BJ (cell line): ENCODE results near the gene DMXL2. TPM values are rescaled to one million over a fixed set of nuclear protein-coding genes. Genes with fewer than 3 reads are reported as not detected.
"Not testable (repeated sequence)": the region's sequence is repeated elsewhere in the genome, so short reads cannot be mapped to it uniquely, and the experiment has no call there.

Source experiments
- CTCF ChIA-PET: fragments of 350-600 bp; formaldehyde crosslinking; extraction: SDS; loops from one replicate; lab custom pipeline; 2021; ENCODE audit warnings: antibody characterized with exemption, inconsistent platforms; lab: Yijun Ruan, JAX
- POLR2A ChIA-PET: fragments of 300-600 bp; sonication (Branson Sonifier 250); formaldehyde crosslinking; extraction: SDS; loops from one replicate; lab custom pipeline; 2021; ENCODE audit warnings: antibody characterized with exemption; lab: Charles Lee
- DNase-seq: peaks from one replicate; pipeline ENCODE4 v3.0.0-alpha.2; 2011; ENCODE audit warnings: low read depth
- H3K27me3 ChIP-seq: 2 replicates; pipeline ENCODE4 v1.6.0; 2011; ENCODE audit warnings: low read length; ENCODE audit not compliant: control insufficient read depth, insufficient read depth
- H3K36me3 ChIP-seq: 2 replicates; pipeline ENCODE4 v1.5.1; 2011; ENCODE audit warnings: low read length; ENCODE audit not compliant: control insufficient read depth, insufficient read depth
- H3K4me3 ChIP-seq: 2 replicates; pipeline ENCODE4 v1.5.1; 2011; ENCODE audit warnings: low read depth, mild to moderate bottlenecking, control low read depth, low read length
- CTCF ChIP-seq: IDR thresholded peaks from 2 replicates; pipeline ENCODE4 v1.5.1; 2011; ENCODE audit warnings: low read depth, mild to moderate bottlenecking, control low read depth, inconsistent platforms, low read length, moderate library complexity; ENCODE audit not compliant: insufficient read depth
- polyA plus RNA-seq: library from polyadenylated mRNA; depleted of rRNA; stranded (reverse); fragments of >200 nt; gene quantifications from 2 replicates; pipeline ENCODE4 v1.2.3, GENCODE V29; 2011

The DMXL2 gene
- polyA plus RNA-seq, 1 experiment, result 3.8 TPM

DNA sequence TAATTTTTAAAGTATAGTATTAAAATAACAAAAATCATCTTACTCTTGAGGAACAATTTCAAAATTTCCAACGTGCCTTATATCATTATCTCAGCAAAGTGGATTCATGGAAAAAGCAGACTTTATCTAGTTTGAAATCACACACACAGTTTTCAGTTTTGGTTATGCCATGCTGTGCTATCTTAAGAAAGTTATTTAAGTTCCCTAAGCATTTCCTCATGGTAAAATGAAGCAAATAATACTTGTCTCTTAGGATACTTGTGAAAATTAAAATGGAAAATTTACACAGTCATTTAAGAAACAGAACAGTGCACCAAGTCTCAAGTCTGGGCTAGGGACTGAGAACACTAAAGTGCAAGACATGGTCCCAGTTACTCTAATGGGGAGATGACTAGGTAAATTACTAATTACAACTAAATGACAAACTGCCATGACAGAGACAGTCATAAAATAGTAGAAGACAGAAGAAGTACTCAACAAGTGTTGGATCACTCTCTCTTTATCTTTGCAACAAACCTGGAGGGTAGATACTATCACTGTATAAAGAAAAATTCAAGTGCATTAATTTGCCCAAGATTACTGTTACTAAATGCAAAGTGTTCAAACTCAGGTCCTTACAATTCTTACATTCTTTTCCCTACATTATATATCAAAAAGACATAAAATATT lies 44.8 kb downstream of the DMXL2 start:
- TF ChIP-seq CTCF, result no peak
- Histone ChIP-seq H3K27me3 (no peaks in the 10 kb centered on the region), H3K36me3 (no peaks in the 10 kb centered on the region), H3K4me3 (no peak overlapping the region)
- no peak for DNase-seq
- ChIA-PET CTCF (no interaction called here), POLR2A (no interaction called here)

GRCh38 chr15:51576911-51577500 lies 45.6 kb downstream of the DMXL2 start:
- TF ChIP-seq CTCF, result no peak
- DNase-seq, result peak; percentile 28
- no peak overlapping the region for H3K4me3 ChIP-seq
- H3K36me3 ChIP-seq, result no peaks in the 10 kb centered on the region
- POLR2A ChIA-PET, result no interaction called here
- CTCF ChIA-PET, result interaction anchor here (0.6 to 1.3 kb wide), 3 partner anchors 9 to 86 kb away, joined by 3 to 4 read pairs (median 3); no protein-coding TSS in a partner anchor
- no peaks in the 10 kb centered on the region for H3K27me3 ChIP-seq

DNA sequence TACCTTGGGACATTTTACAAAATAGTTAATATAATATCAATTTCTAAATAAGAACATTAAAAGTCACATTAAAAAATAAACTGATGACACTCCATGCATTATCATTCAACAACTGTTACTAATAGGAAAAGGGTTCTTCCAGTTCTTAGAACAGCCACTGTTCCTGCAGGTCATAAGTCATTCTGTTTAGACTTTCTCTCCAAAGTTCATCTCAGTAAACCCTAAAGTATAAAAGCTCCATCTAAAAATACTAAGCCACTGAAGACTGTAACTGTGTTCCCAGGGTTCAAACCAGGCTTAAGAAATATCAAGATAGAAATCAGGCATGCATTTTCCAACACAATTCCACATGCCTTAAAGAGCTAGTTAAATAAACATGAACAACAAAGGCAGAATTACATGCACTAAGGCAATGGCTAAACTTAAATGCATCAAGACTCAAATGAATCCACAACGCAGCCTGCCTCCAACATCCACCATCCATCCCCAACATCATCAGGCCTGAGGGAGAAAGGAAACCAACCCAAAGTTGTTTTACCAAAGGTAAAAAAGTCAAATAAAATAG lies 46.2 kb downstream of the DMXL2 start:
- ChIA-PET CTCF (interaction anchor here (0.6 to 1.3 kb wide), 3 partner anchors 10 to 87 kb away, joined by 3 to 4 read pairs (median 3); no protein-coding TSS in a partner anchor), POLR2A (no interaction called here)
- no peak for TF ChIP-seq CTCF
- no peak overlapping the region for H3K4me3 ChIP-seq
- H3K27me3 ChIP-seq, result no peaks in the 10 kb centered on the region
- no peak for DNase-seq
- no peaks in the 10 kb centered on the region for H3K36me3 ChIP-seq

DNA sequence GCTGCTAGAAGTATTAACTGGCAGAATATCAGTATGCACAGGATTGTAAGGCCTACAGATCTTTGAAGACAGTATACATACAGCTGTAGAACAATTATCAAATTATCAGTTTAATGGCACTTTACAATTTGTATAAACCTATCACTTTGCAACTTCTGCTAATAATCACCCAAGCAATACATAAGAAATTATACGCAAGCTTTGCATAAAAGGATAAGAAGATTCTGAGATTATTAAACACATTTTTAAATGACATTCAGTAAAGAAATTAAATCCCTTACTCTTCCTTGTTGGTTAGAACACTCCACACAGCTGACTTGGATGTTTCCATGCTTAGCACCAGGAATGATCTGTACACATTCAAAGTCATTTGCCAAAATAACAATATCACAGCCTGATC lies 46.8 kb downstream of the DMXL2 start:
- ChIA-PET POLR2A (no interaction called here), CTCF (no interaction called here)
- no peak for TF ChIP-seq CTCF
- Histone ChIP-seq H3K27me3 (no peaks in the 10 kb centered on the region), H3K36me3 (no peaks in the 10 kb centered on the region), H3K4me3 (no peak overlapping the region)
- no peak for DNase-seq

DNA sequence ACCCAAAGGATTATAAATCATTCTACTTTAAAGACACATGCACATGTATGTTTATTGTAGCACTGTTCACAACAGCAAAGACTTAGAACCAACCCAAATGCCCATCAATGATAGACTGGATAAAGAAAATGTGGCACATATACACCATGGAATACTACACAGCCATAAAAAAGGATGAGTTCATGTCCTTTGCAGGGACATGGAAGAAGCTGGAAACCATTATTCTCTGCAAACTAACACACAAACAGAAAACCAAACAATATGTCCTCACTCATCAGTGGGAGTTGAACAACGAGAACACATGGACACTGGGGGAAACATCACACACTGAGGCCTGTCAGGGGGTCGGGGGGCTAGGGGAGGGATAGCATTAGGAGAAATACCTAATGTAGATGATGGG lies 49.2 kb downstream of the DMXL2 start:
- H3K27me3 ChIP-seq, POLR2A ChIA-PET, H3K4me3 ChIP-seq, CTCF ChIA-PET, H3K36me3 ChIP-seq, DNase-seq: not testable (repeated sequence)

GRCh38 chr15:51568939-51569784 lies 53.4 kb downstream of the DMXL2 start:
- H3K27me3 ChIP-seq, POLR2A ChIA-PET, DNase-seq, H3K4me3 ChIP-seq, H3K36me3 ChIP-seq: not testable (repeated sequence)
- CTCF ChIA-PET, result interaction anchor here (1.4 kb wide), 1 partner anchor 32 kb away, joined by 3 read pairs; no protein-coding TSS in a partner anchor
